HG03064 (cell line): Measurements from ENCODE around the gene NFAT5.
"Not testable (repeated sequence)": the region's sequence is repeated elsewhere in the genome, so short reads cannot be mapped to it uniquely, and the experiment has no call there.

ENCODE experiments used
- ATAC-seq: cut with Tn5 transposase; IDR thresholded peaks from one replicate; pipeline ENCODE4 v1.9.1; 2021; ENCODE audit warnings: low read depth; ENCODE audit not compliant: unreplicated experiment

NFAT5 gene

GRCh38 chr16:69632828-69633227 is 67.1 kb downstream of the NFAT5 start:
- no peak for ATAC-seq

DNA sequence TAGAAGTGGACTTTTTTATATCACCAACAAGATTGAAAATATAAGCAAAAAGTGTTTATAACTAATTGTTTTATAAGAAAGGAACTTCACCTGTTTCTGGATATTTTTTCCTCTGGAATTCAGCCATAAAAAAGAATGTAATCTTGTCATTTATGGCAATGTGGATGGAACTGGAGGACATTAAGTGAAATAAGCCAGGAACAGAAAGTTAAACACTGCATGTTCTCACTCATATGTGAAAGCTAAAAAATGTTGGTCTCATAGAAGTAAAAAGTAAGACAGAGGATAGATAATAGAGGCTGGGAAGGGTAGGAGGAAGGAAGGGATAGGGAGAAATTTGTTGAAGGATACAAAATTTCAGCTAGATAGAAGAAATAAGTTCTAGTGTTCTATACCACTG is 67.6 kb downstream of the NFAT5 start:
- ATAC-seq = no peak

DNA sequence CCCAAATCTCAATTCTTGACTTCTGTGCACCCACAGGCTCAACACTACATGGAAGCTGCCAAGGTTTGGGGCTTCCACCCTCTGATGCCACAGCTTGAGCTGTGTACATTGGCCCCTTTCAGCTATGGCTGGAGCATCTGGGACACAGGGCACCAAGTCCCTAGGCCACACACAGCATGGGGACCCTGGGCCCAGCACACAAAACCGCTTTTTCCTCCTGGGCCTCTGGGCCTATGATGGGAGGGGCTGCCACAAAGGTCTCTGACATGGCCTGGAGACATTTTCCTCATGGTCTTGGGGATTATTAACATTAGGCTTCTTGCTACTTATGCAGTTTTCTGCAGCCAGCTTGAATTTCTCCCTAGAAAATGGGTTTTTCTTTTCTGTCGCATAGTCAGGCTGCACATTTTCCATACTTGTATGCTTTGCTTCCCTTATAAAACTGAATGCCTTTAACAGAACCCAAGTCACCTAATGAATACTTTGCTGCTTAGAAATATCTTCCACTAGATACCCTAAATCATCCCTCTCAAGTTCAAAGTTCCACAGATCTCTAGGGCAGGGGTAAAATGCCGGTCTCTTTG is 70.9 kb downstream of the NFAT5 start:
- not testable (repeated sequence) for ATAC-seq

GRCh38 chr16:69637206-69637865 is 71.6 kb downstream of the NFAT5 start:
- not testable (repeated sequence) for ATAC-seq

GRCh38 chr16:69643997-69644396 is 78.2 kb downstream of the NFAT5 start:
- ATAC-seq = not testable (repeated sequence)

GRCh38 chr16:69644790-69645189 is 79.0 kb downstream of the NFAT5 start:
- ATAC-seq = no peak

- no peak for ATAC-seq
Measured at GRCh38 chr16:69647020-69647419, 81.3 kb downstream of the NFAT5 start.

DNA sequence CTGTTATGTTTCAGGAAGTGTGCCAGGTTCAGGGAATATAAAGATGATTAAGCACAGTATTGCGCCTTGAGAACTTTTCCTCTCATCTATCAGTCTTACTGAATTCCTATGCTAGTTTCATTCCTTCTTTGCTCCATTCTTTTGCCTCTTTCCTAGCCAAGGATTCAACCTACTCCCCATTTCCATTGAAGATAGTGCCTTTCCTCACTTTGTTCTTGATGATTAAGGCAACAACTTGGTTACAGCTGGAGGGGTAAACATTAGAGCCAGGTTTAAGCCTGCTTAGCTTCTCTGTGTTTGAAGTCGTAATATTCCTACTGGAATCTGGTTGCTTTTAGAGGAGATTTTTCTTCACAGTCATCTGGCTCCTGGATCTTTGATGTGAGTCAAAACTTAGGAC is 85.5 kb downstream of the NFAT5 start:
- no peak for ATAC-seq

- ATAC-seq = no peak
Measured at GRCh38 chr16:69654280-69654931, 88.6 kb downstream of the NFAT5 start.

DNA sequence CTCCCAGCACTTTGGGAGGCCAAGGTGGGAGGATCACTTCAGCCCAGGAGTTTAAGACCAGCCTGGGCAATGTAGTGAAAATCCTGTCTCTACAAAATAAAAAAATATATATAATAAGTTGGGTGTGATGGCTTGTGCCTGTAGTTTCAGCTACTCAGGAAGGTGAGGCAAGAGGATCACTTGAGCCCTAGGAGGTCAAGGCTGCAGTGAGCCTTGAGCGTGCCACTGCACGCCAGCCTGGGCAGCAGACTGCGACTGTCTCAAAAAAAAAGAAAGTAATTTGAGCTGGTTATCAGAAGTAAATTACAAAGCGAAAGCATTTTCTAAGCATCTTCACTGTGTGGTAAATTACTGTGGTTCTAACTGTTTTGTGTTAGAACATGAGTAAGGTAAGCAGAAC is 94.4 kb downstream of the NFAT5 start:
- ATAC-seq = no peak

DNA sequence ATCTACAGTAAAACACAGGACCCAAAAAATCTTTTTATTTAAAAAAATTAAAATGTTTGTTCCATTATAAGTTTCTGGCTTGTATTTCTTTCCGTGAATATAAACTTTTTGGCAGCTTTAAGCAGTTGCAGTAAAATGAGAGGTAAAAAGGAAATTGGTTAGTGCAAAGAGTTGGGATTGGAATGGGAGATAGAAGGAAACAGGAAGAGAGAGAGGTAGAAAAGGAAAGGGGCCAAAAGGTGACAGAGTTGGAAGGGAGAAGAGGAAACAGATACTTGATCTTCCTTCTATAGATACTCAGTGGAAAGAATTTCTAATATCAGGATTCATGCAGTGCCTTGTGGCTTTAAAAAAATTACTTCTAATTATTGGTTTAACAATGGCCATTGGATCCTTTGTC is 97.1 kb downstream of the NFAT5 start:
- no peak for ATAC-seq

DNA sequence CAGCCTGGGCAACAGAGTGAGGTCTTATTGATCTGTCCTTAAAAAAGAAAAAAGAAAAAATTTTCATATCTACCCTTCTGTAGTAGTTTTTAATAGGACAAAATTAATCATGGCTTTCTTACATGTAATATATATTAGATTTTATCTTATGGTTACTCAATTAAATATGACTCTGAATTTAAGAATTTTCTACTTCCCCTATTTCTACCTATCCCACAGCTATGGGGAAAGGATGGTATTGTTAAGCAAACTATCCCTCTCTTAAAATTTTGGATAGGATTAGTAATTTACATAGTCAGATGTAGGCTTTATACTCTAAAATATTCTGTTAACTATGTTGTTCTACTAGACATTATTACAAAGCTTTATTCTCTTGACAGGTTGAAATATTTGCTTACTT is 98.1 kb downstream of the NFAT5 start:
- ATAC-seq = no peak

GRCh38 chr16:69669577-69669976 is 103.8 kb downstream of the NFAT5 start:
- no peak for ATAC-seq

GRCh38 chr16:69672315-69672997 is 106.7 kb downstream of the NFAT5 start:
- ATAC-seq = no peak

DNA sequence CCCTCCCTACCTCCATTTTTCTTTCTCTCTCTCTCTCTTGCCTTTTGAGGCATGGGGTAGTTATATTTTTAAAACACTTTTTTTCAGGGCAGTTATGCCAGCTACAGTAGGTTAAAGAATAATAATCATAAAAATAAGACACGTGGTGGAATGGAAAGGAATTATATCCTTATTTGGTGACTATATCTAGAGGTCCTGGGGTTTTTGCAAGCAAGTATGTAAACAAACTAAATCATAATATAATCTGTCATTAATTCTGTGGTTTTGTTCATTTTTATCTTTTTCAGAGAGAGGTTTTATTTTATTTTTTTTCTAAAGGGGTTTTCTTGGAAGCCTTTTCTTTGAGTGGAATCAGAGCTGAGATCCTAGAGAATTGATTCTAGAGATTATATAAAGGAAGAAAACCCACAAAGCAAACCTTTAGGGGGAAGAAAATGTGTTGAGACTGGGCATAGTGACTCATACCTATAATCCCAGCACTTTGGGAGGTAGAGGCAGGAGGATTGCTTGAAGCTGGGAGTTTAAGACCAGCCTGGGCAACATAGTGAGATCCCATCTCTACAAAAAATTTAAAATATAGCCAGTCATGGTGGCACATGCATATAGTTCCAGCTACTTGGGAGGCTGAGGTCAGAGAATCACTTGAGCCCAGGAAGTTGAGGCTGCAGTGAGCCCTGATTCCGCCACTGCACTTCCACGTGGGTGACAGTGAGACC is 107.4 kb downstream of the NFAT5 start:
- no peak for ATAC-seq

- ATAC-seq = no peak
Measured at GRCh38 chr16:69680358-69680757, 114.6 kb downstream of the NFAT5 start.

DNA sequence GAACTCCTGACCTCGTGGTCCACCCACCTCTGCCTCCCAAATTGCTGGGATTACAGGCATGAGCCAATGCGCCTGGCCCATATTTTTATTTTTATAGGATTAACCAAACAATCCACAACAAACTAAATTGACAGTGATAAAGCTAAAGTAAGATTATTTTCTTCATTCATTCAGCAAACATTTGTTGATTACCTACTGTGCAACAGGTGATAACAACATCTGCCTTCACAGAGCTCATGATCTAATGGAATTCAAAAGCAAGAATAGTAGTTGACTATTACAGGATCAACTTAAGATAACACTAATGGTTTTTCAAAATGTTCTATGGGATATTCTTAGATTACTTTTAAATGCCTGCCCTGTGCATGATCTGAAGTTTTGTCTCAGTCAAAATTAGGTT is 122.8 kb downstream of the NFAT5 start:
- no peak for ATAC-seq

- ATAC-seq = no peak
Measured at GRCh38 chr16:69691980-69692911, 126.5 kb downstream of the NFAT5 start.

GRCh38 chr16:69693916-69694315 is 128.2 kb downstream of the NFAT5 start:
- no peak for ATAC-seq

DNA sequence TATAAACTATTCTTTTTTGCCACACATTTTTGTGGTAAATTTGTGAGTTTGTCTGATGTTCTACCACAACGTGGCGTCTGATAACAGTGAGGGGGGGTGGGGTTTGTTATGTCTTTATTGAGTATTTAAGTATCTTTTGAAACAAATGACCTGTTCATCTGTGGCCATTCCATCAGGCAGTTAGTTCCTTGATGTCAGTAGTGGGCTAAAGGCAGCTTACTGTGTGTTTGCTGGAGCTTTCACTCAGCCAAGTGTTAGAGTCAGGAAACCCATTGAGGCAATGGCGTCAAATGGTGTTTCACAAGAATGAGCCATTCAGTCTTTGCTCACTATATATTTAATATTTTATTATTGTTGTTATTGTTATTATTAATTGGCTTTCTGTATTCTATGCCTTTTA is 132.6 kb downstream of the NFAT5 start:
- ATAC-seq = no peak
